ENCODE results near the gene XPOT. TPM values are rescaled to one million over a fixed set of nuclear protein-coding genes. Genes with fewer than 3 reads are reported as not detected.
"Not testable (repeated sequence)": the region's sequence is repeated elsewhere in the genome, so short reads cannot be mapped to it uniquely, and the experiment has no call there.

Gene XPOT, protein sequence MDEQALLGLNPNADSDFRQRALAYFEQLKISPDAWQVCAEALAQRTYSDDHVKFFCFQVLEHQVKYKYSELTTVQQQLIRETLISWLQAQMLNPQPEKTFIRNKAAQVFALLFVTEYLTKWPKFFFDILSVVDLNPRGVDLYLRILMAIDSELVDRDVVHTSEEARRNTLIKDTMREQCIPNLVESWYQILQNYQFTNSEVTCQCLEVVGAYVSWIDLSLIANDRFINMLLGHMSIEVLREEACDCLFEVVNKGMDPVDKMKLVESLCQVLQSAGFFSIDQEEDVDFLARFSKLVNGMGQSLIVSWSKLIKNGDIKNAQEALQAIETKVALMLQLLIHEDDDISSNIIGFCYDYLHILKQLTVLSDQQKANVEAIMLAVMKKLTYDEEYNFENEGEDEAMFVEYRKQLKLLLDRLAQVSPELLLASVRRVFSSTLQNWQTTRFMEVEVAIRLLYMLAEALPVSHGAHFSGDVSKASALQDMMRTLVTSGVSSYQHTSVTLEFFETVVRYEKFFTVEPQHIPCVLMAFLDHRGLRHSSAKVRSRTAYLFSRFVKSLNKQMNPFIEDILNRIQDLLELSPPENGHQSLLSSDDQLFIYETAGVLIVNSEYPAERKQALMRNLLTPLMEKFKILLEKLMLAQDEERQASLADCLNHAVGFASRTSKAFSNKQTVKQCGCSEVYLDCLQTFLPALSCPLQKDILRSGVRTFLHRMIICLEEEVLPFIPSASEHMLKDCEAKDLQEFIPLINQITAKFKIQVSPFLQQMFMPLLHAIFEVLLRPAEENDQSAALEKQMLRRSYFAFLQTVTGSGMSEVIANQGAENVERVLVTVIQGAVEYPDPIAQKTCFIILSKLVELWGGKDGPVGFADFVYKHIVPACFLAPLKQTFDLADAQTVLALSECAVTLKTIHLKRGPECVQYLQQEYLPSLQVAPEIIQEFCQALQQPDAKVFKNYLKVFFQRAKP
- 119 and 120 TPM in 2 replicates for total RNA-seq

DNA sequence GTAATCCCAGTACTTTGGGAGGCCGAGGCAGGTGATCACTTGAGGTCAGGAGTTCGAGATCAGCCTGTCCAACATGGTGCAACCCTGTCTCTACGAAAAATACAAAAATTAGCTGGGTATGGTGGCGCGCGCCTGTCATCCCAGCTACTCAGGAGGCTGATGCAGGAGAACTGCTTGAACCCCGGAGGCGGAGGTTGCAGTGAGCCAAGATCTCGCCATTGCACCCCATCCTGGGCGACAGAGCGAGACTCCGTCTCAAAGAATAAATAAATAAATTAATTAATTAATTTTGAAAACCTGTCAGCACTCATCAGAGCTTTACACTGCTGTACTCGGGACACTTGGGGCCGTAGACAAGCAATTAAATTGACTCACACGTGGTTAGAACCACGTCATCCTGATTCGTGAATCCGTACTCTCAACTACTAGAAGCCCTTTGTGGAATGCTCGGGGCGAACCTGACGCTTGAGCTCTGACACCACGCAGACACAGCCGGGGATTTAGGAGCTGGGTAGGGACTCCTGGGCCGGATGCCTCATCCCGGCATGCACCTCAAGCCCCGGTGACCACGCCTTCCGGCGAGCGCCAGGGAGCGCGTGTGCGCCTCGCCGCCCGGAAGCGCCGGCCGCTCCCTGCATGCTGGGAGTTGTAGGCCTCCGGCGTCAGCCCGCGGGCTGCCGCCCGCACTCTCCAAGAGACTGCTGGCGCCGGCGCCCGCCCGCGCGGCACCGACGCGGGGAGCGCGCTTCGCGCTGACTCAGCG is at the start of gene XPOT:
Gene XPOT, plus strand, starts transcription at position 686 of the 763 bp plus-strand sequence. CDS start 5,644 bp downstream, outside the sequence.
- no peaks in the 10 kb centered on the region for H3K27me3 Mint-ChIP-seq (ENCODE audit: low read depth)
- H3K4me1 Mint-ChIP-seq (ENCODE audit: low read depth) = peaks cover 31% of the 10 kb centered on the region
- peaks cover 13% of the 10 kb centered on the region for H3K36me3 Mint-ChIP-seq (ENCODE audit: low read depth)
- peak; percentile 92 for DNase-seq (ENCODE audit: low spot score)
- H3K27ac Mint-ChIP-seq = peak within 1 kb of the TSS; percentile 97
- intact Hi-C loops (cut with micrococcal nuclease) = loop anchor here (1.0 to 10.0 kb wide), 7 partner anchors 19 to 619 kb away; partner anchors contain the start of genes GNS, KICS2, SRGAP1 and TBK1
- peak within 1 kb of the TSS; percentile 93 for H3K4me3 Mint-ChIP-seq (ENCODE audit: low read depth)
- no peaks in the 10 kb centered on the region for H3K9me3 Mint-ChIP-seq

DNA sequence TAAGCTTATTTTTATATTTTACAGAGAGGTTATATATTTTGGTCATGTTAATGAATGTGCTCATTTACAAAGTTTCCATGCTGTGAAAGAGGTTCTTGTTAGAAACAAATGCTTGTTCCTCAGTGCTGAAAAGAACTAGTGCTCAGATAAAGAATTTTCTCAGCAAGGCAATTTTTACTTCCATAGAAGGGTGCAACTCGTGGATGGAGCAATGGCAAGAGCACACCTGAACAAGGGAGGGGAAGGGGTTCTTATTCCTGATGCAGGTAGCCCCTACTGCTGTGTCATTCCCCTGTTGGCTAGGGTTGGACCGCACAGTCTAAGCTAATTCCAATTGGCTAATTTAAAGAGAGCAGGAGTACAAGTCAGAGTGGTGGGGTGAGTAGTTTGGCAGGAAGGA is 48.0 kb upstream of the XPOT start:
- H3K27me3 Mint-ChIP-seq (ENCODE audit: low read depth); H3K36me3 Mint-ChIP-seq (ENCODE audit: low read depth); H3K9me3 Mint-ChIP-seq; H3K4me3 Mint-ChIP-seq (ENCODE audit: low read depth); intact Hi-C loops (cut with micrococcal nuclease); DNase-seq (ENCODE audit: low spot score); H3K4me1 Mint-ChIP-seq (ENCODE audit: low read depth); H3K27ac Mint-ChIP-seq: not testable (repeated sequence)

DNA sequence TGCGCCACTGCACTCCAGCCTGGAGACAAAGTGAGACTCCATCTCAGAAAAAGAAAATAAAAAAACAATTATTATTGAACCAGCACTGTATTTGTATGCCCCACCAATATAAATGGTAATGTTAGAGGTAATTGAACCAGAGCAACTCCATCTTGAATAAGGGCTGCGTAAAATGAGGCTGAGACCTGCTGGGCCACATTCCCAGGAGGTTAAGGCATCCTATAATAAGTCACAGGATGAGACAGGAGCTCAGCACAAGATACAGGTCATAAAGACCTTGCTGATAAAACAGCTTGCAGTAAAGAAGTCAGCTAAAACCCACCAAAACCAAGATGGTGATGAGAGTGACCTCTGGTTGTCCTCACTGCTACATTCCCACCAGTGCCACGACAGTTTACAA is 43.0 kb upstream of the XPOT start:
- intact Hi-C loops (cut with micrococcal nuclease); H3K4me3 Mint-ChIP-seq (ENCODE audit: low read depth); H3K4me1 Mint-ChIP-seq (ENCODE audit: low read depth); H3K36me3 Mint-ChIP-seq (ENCODE audit: low read depth); H3K27me3 Mint-ChIP-seq (ENCODE audit: low read depth); H3K9me3 Mint-ChIP-seq; H3K27ac Mint-ChIP-seq; DNase-seq (ENCODE audit: low spot score): not testable (repeated sequence)

DNA sequence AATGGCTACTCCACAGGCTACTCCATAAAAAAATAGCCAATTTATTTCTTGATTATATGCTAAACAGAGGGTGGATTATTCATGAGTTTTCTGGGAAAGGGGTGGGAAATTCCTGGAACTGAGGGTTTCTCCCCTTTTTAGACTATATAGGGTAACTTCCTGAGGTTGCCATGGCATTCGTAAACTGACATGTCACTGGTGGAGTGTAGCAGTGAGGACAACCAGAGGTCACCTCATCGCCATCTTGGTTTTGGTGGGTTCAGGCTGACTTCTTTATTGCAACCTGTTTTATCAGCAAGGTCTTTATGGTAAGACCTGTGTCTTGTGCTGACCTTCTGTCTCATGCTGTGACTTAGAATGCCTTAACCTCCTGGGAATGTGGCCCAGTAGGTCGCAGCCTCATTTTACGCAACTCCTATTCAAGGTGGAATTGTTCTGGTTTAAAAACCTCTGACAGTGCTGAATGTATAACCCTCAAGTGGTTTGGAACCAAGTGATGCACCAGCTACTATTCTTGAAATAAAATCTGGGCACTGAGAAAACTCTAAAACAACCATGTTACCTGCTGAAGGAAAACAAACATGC is 41.4 kb upstream of the XPOT start:
- Mint-ChIP-seq H3K27ac (no peak overlapping the region), H3K4me1 (ENCODE audit: low read depth) (no peaks in the 10 kb centered on the region), H3K4me3 (ENCODE audit: low read depth) (no peak overlapping the region), H3K9me3 (no peaks in the 10 kb centered on the region), H3K36me3 (ENCODE audit: low read depth) (no peaks in the 10 kb centered on the region), H3K27me3 (ENCODE audit: low read depth) (no peaks in the 10 kb centered on the region)
- DNase-seq (ENCODE audit: low spot score) = no peak
- intact Hi-C loops (cut with micrococcal nuclease) = no loop called here

DNA sequence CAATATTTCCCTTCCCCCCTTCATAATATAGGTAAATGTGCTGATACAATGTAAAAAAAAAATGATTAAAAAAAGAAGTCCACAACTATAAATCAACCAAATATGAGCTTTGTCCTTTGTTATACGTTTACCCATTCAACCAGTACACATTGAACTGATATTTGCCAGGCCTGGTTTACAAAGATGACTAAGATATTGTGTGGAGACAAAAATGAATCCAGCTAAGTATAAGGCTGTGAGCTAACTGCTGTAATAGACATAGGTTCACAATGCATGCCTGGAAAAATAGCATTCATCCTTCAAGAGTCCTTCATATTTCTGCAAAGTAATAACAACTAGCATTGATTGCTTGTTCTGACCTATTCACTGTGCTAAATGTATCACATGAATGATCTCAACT is 20.5 kb upstream of the XPOT start:
- peaks cover 19% of the 10 kb centered on the region for H3K36me3 Mint-ChIP-seq (ENCODE audit: low read depth)
- peaks cover 19% of the 10 kb centered on the region for H3K9me3 Mint-ChIP-seq
- no peak for DNase-seq (ENCODE audit: low spot score)
- intact Hi-C loops (cut with micrococcal nuclease) = no loop called here
- H3K4me1 Mint-ChIP-seq (ENCODE audit: low read depth) = peaks cover 28% of the 10 kb centered on the region
- no peak overlapping the region for H3K4me3 Mint-ChIP-seq (ENCODE audit: low read depth)
- no peak overlapping the region for H3K27ac Mint-ChIP-seq
- H3K27me3 Mint-ChIP-seq (ENCODE audit: low read depth) = no peaks in the 10 kb centered on the region

DNA sequence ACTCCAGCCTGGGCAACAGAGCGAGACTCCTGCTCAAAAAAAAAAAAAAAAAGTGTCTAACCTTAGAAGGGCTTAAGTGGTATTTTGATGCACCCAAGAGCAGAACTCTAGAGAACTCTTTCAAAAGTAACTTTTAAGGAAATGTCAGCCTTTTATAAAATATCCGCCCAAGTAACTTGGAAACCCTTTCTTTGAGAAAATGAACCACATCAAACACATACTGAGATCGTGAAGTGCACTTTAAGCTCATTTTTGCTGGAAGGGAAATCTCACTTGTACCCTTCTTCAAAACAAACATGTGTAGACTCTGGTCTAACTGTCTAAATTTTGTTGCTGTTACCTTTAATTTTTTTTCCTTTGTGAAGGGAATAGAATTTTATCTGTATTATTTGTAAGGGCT is 19.2 kb upstream of the XPOT start:
- H3K27ac Mint-ChIP-seq = peak overlapping the region; percentile 80
- DNase-seq (ENCODE audit: low spot score) = no peak
- H3K9me3 Mint-ChIP-seq = peaks cover 18% of the 10 kb centered on the region
- peaks cover 3% of the 10 kb centered on the region for H3K27me3 Mint-ChIP-seq (ENCODE audit: low read depth)
- H3K4me1 Mint-ChIP-seq (ENCODE audit: low read depth) = peaks cover 28% of the 10 kb centered on the region
- H3K36me3 Mint-ChIP-seq (ENCODE audit: low read depth) = peaks cover 19% of the 10 kb centered on the region
- peak overlapping the region; percentile 34 for H3K4me3 Mint-ChIP-seq (ENCODE audit: low read depth)
- intact Hi-C loops (cut with micrococcal nuclease) = loop anchor here (1.0 to 5.0 kb wide), 2 partner anchors 19 to 93 kb away; partner anchors contain the start of gene XPOT

DNA sequence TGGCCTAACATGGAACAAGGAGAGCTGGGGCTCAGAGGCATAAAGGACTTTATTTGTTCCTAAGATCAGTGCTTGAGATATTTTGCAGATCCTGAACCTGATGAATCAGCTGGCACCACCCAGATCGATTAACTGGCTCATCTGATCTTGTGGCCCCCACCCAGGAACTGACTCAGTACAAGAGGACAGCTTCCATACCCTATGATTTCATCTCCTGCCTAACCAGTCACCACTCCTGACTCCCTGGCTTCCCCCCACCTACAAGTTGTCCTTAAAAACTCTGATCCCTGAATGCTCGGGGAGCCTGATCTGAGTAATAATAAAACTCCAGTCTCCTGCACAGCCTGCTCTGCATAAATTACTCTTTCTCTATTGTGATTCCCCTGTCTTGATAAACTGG is 18.7 kb upstream of the XPOT start:
- Mint-ChIP-seq H3K4me1 (ENCODE audit: low read depth) (peaks cover 28% of the 10 kb centered on the region), H3K36me3 (ENCODE audit: low read depth) (peaks cover 15% of the 10 kb centered on the region), H3K4me3 (ENCODE audit: low read depth) (no peak overlapping the region), H3K27ac (peak overlapping the region; percentile 80), H3K9me3 (peaks cover 14% of the 10 kb centered on the region), H3K27me3 (ENCODE audit: low read depth) (peaks cover 3% of the 10 kb centered on the region)
- DNase-seq (ENCODE audit: low spot score) = no peak
- intact Hi-C loops (cut with micrococcal nuclease) = loop anchor here (1.0 to 5.0 kb wide), 2 partner anchors 19 to 93 kb away; partner anchors contain the start of gene XPOT

DNA sequence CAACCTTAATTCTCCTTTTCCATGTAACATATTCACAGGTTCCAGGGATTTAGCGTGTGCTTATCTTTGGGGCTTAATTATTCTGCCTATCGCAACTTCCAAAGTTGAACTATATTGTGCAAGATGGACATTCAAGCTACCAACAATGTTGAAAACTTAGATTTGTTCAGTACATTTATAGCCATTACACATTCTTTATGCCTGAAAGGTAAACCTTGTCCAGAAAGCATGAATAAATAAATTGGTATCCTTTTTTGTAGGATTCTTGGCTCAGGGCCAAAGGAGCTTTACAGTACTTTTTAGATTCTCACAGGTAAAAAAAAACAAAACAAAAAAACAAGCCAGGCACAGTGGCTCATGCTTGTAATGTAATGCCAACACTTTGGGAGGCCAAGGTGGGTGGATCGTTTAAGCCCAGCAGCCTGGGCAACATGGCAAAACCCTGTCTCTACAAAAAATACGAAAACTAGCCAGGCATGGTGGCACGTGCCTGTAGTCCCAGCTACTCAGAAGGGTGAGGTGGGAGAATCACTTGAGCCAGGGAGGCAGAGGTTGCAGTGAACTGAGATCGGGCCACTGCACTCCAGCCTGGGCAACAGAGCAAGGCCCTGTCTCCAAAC is 16.9 kb upstream of the XPOT start:
- no peak for DNase-seq (ENCODE audit: low spot score)
- peaks cover 29% of the 10 kb centered on the region for H3K4me1 Mint-ChIP-seq (ENCODE audit: low read depth)
- intact Hi-C loops (cut with micrococcal nuclease) = loop anchor here (5.0 kb wide), 1 partner anchor 95 kb away; no protein-coding TSS in a partner anchor

DNA sequence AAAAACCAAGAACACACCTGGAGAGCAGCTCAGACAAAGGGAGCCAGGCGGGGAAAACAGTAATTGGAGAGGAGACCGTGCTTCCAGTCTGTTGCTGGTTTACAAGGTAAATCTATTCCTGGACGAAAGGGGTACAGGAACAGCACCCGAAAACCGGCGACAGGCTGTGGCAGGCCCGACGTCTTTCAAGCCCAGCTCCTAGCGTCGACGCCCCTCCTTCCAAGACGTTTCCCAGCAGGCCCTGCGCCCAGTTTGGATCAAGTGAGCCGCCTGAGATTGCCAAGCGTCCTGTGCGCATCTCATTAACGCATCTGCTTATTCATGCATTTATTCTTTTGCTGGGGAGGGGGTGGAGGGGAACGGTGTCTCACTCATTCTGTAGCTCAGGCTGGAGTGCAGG is 15.0 kb upstream of the XPOT start:
- intact Hi-C loops (cut with micrococcal nuclease) = loop anchor here (5.0 kb wide), 1 partner anchor 97 kb away; no protein-coding TSS in a partner anchor
- Mint-ChIP-seq H3K36me3 (ENCODE audit: low read depth) (no peaks in the 10 kb centered on the region), H3K27ac (no peak overlapping the region), H3K4me1 (ENCODE audit: low read depth) (peaks cover 22% of the 10 kb centered on the region), H3K27me3 (ENCODE audit: low read depth) (peaks cover 13% of the 10 kb centered on the region), H3K9me3 (no peaks in the 10 kb centered on the region), H3K4me3 (ENCODE audit: low read depth) (no peak overlapping the region)
- DNase-seq (ENCODE audit: low spot score) = no peak

More for the DNA sequence above, 16.9 kb upstream of the XPOT start:
- Mint-ChIP-seq H3K9me3 (no peaks in the 10 kb centered on the region), H3K27me3 (ENCODE audit: low read depth) (peaks cover 13% of the 10 kb centered on the region), H3K4me3 (ENCODE audit: low read depth) (no peak overlapping the region), H3K27ac (no peak overlapping the region), H3K36me3 (ENCODE audit: low read depth) (peaks cover 3% of the 10 kb centered on the region)

DNA sequence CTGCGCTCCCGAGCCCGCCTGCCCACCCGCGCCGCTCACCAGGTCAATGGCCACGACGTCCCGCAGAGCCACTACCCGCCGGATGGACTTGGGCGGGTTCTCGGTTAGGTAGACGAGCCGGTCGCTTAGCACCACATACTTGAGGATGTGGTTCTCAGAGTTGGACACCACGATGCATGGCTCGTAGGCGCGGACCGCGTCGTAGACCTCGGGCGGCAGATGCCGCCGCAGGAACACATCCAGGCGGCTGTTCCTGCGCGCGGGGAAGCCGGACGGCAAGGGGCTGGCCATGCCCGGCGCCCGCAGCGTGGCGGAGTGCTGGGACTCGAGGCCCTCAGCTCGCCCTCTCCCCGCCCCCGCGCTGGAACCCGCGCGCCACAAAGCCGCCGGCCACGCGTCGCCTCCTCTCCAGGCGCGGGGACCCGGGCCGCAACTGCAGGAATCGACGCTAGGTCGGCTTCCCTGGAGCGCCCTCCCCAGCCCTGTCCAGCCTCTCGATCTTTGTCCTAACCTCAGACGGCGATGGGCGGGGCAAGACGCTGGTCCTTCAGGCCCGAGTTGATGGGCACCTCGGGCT is 13.8 kb upstream of the XPOT start, which contains the start of gene C12orf56:
Gene C12orf56, minus strand, starts transcription at position 484 of the 577 bp plus-strand sequence. Its CDS starts 193 bp downstream, at position 291.
- Mint-ChIP-seq H3K27me3 (ENCODE audit: low read depth) (peaks cover 13% of the 10 kb centered on the region), H3K36me3 (ENCODE audit: low read depth) (no peaks in the 10 kb centered on the region), H3K9me3 (no peaks in the 10 kb centered on the region), H3K4me1 (ENCODE audit: low read depth) (peaks cover 10% of the 10 kb centered on the region), H3K4me3 (ENCODE audit: low read depth) (peak within 1 kb of the TSS; percentile 72), H3K27ac (no peak within 1 kb of the TSS)
- intact Hi-C loops (cut with micrococcal nuclease) = no loop called here
- DNase-seq (ENCODE audit: low spot score) = no peak

DNA sequence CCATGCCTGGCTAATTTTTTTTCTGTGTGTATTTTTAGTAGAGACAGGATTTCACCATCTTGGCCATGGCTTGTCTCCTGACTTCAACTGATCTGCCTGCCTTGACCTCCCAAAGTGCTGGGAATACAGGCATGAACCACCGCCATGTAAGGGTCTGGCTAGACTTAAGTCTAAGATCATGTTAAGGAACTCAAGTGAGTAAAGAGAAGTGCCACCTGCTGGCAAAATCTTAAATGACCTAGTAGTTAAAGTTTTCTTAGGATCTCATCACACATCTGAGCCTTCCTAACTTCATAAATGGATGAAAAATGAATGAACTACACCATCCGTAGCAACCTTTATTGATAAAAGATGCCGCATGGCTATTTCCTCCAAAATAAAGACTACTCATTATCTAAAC is 12.0 kb upstream of the XPOT start:
- Mint-ChIP-seq H3K36me3 (ENCODE audit: low read depth) (no peaks in the 10 kb centered on the region), H3K4me3 (ENCODE audit: low read depth) (no peak overlapping the region), H3K27me3 (ENCODE audit: low read depth) (peaks cover 13% of the 10 kb centered on the region), H3K4me1 (ENCODE audit: low read depth) (peaks cover 3% of the 10 kb centered on the region), H3K27ac (no peak overlapping the region), H3K9me3 (no peaks in the 10 kb centered on the region)
- no peak for DNase-seq (ENCODE audit: low spot score)
- intact Hi-C loops (cut with micrococcal nuclease) = loop anchor here (2.0 kb wide), 1 partner anchor 119 kb away; no protein-coding TSS in a partner anchor
